ENCODE measurements around the gene ROBO1. TPM values are rescaled to one million over a fixed set of nuclear protein-coding genes. Genes with fewer than 3 reads are reported as not detected.

Gene ROBO1
- total and polyA plus RNA-seq, 2 donors (not counting 1 experiment from before 2014, with no cell fraction given), result 0.27 to 3.2 TPM

DNA sequence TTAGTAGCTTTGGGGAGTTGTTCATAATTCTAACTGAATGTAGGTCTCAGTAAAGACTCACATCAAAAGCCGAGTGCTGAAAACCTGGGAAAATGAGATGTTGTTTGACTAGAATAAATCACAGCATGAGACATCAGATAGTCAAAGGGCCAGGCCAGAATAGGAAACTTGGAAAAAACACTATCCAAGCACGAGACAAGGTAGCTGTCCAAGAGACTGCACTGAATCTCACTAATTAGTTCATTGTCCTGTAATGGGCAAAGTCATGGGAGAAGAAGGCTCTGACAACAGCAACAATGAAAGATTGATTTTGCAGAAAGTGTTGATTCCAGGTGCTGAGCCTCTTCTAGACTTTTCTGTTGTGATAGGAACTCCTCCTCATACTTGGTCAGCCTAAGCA is 314.2 kb downstream of the ROBO1 start:
- no peaks in the 10 kb centered on the region for H3K27me3 Mint-ChIP-seq

DNA sequence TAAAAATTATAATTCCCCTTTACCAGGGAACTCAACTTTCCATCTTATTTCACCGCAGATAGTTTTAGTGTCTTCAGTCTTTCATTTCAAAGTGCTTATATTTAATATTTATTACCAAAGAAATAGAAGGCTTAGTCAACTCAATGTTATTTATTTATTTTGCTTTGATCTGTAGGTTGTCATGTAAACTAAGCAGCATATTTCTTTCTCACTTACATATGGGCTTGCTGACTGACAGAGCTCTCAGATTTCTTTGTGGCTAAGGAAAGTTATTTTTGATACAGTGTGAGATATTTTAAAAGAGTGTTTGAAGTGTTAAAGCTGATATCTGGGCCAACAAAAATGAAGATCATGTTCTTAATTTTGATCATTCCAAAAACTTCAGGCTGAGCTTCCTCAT is 331.4 kb downstream of the ROBO1 start:
- H3K27ac ChIP-seq (ENCODE audit: low read length in 2 of 2), result no peak overlapping the region
- Mint-ChIP-seq H3K27me3 (no peaks in the 10 kb centered on the region), H3K4me3 (no peak overlapping the region), H3K27ac (no peak overlapping the region), H3K4me1 (no peaks in the 10 kb centered on the region), H3K9me3 (ENCODE audit: insufficient read depth) (no peaks in the 10 kb centered on the region)
- ChIA-PET CTCF (no interaction called here), POLR2A (no interaction called here)
- DNase-seq (no peak), ATAC-seq (ENCODE audit: low read depth) (no peak)
- no peaks in the 10 kb centered on the region for H3K4me1 ChIP-seq (ENCODE audit: control insufficient read depth in 2 of 2, insufficient read depth in 2 of 2, low read length in 2 of 2)
- H3K9ac ChIP-seq (ENCODE audit: low read length), result no peak overlapping the region
- H4K20me1 ChIP-seq (ENCODE audit: control insufficient read depth, insufficient read depth, low read length, poor library complexity, severe bottlenecking), result no peaks in the 10 kb centered on the region
- H3K27me3 ChIP-seq (replicated peaks in 1 of 4; ENCODE audit: control extremely low read depth in 1 of 4, control insufficient read depth in 3 of 4, insufficient read depth in 4 of 4, low read length in 3 of 4), result no peaks in the 10 kb centered on the region
- H3K4me3 ChIP-seq (ENCODE audit: control extremely low read depth in 1 of 5, extremely low read depth in 1 of 5, insufficient read depth in 1 of 5, low read depth in 2 of 5, low read length in 4 of 5), result no peak overlapping the region
- no peaks in the 10 kb centered on the region for H3K79me2 ChIP-seq (ENCODE audit: control insufficient read depth, insufficient read depth, low read length)
- H3K36me3 ChIP-seq (replicated peaks in 1 of 2; ENCODE audit: control extremely low read depth in 1 of 2, control insufficient read depth in 1 of 2, extremely low read depth in 1 of 2, insufficient read depth in 2 of 2, low read length in 1 of 2), result no peaks in the 10 kb centered on the region
- TF ChIP-seq, protein P1, sequence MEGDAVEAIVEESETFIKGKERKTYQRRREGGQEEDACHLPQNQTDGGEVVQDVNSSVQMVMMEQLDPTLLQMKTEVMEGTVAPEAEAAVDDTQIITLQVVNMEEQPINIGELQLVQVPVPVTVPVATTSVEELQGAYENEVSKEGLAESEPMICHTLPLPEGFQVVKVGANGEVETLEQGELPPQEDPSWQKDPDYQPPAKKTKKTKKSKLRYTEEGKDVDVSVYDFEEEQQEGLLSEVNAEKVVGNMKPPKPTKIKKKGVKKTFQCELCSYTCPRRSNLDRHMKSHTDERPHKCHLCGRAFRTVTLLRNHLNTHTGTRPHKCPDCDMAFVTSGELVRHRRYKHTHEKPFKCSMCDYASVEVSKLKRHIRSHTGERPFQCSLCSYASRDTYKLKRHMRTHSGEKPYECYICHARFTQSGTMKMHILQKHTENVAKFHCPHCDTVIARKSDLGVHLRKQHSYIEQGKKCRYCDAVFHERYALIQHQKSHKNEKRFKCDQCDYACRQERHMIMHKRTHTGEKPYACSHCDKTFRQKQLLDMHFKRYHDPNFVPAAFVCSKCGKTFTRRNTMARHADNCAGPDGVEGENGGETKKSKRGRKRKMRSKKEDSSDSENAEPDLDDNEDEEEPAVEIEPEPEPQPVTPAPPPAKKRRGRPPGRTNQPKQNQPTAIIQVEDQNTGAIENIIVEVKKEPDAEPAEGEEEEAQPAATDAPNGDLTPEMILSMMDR (IDR thresholded peaks at IDR 0.05), result no peak
- TF ChIP-seq EZH2 (IDR thresholded peaks at IDR 0.05; ENCODE audit: borderline replicate concordance, insufficient read depth, low read depth, low read length, poor library complexity, severe bottlenecking), result no peak
- intact Hi-C loops (cut with micrococcal nuclease), result no loop called here
- no peaks in the 10 kb centered on the region for H3K9me3 ChIP-seq (ENCODE audit: control extremely low read depth in 1 of 3, control insufficient read depth in 2 of 3, insufficient read depth in 1 of 3, low read length in 2 of 3)
- no peak overlapping the region for H3K4me2 ChIP-seq (replicated peaks; ENCODE audit: low read depth, low read length, poor library complexity, severe bottlenecking)
- WGBS (ENCODE audit: insufficient coverage), result no CpG with 5 or more reads among the region's 1 CpG
- no peak overlapping the region for H2AFZ ChIP-seq (ENCODE audit: insufficient read depth, low read depth, low read length, poor library complexity, severe bottlenecking)

More for the DNA sequence above, 314.2 kb downstream of the ROBO1 start:
- Histone ChIP-seq H3K27ac (ENCODE audit: low read length in 2 of 2) (no peak overlapping the region), H3K36me3 (replicated peaks in 1 of 2; ENCODE audit: control extremely low read depth in 1 of 2, control insufficient read depth in 1 of 2, extremely low read depth in 1 of 2, insufficient read depth in 2 of 2, low read length in 1 of 2) (no peaks in the 10 kb centered on the region), H3K4me3 (ENCODE audit: control extremely low read depth in 1 of 5, extremely low read depth in 1 of 5, insufficient read depth in 1 of 5, low read depth in 2 of 5, low read length in 4 of 5) (no peak overlapping the region), H3K9ac (ENCODE audit: low read length) (no peak overlapping the region), H3K79me2 (ENCODE audit: control insufficient read depth, insufficient read depth, low read length) (no peaks in the 10 kb centered on the region), H4K20me1 (ENCODE audit: control insufficient read depth, insufficient read depth, low read length, poor library complexity, severe bottlenecking) (no peaks in the 10 kb centered on the region), H3K9me3 (ENCODE audit: control extremely low read depth in 1 of 3, control insufficient read depth in 2 of 3, insufficient read depth in 1 of 3, low read length in 2 of 3) (no peaks in the 10 kb centered on the region), H3K4me2 (replicated peaks; ENCODE audit: low read depth, low read length, poor library complexity, severe bottlenecking) (no peak overlapping the region), H2AFZ (ENCODE audit: insufficient read depth, low read depth, low read length, poor library complexity, severe bottlenecking) (no peak overlapping the region), H3K27me3 (replicated peaks in 1 of 4; ENCODE audit: control extremely low read depth in 1 of 4, control insufficient read depth in 3 of 4, insufficient read depth in 4 of 4, low read length in 3 of 4) (no peaks in the 10 kb centered on the region), H3K4me1 (ENCODE audit: control insufficient read depth in 2 of 2, insufficient read depth in 2 of 2, low read length in 2 of 2) (no peaks in the 10 kb centered on the region)
- H3K27ac Mint-ChIP-seq, result no peak overlapping the region
- TF ChIP-seq, protein P1 (IDR thresholded peaks at IDR 0.05), result no peak
- TF ChIP-seq EZH2 (IDR thresholded peaks at IDR 0.05; ENCODE audit: borderline replicate concordance, insufficient read depth, low read depth, low read length, poor library complexity, severe bottlenecking), result no peak
- intact Hi-C loops (cut with micrococcal nuclease), result no loop called here
- no peak for DNase-seq
- 88% methylated on average over 1 of the region's 2 CpGs for WGBS (ENCODE audit: insufficient coverage)
- POLR2A ChIA-PET, result no interaction called here
- no peaks in the 10 kb centered on the region for H3K4me1 Mint-ChIP-seq
- CTCF ChIA-PET, result no interaction called here
- H3K9me3 Mint-ChIP-seq (ENCODE audit: insufficient read depth), result peaks cover 2% of the 10 kb centered on the region
- ATAC-seq (ENCODE audit: low read depth), result no peak
- no peak overlapping the region for H3K4me3 Mint-ChIP-seq

All from B cell (primary cell).